Smooth muscle cell of the brain vasculature (primary cell): ENCODE data around the gene UBAC2.

Source experiments
- DNase-seq: peaks from one replicate; pipeline ENCODE4 v3.0.0-alpha.2; 2012; ENCODE audit warnings: low read depth, low spot score

Gene UBAC2

GRCh38 chr13:99435116-99435515, 234.5 kb downstream of the UBAC2 start:
- no peak for DNase-seq

GRCh38 chr13:99435998-99436397, 235.3 kb downstream of the UBAC2 start:
- DNase-seq = no peak
